Suprapubic skin (tissue), 4 donors: ENCODE data around the gene R3HCC1L.

Experiments used
- POLR2A ChIP-seq, 2 donors: fragments of 450-650 bp; IDR thresholded peaks; one replicate each; pipeline ENCODE4 v1.6.1; 2017; ENCODE audit warnings: antibody characterized with exemption in 2 of 2, mild to moderate bottlenecking in 2 of 2, moderate library complexity in 2 of 2
- POLR2AphosphoS5 ChIP-seq, 3 donors: sonication (generic); formaldehyde crosslinking; IDR thresholded peaks; one replicate each; pipeline ENCODE4 v1.6.1; 2017; ENCODE audit warnings: antibody characterized with exemption in 3 of 3
- TF ChIP-seq, protein P1 (sequence below), 2 donors: fragments of 200-600 bp in 1 of 2; fragments of 450-650 bp in 1 of 2; sonication (generic) in 1 of 2; IDR thresholded peaks; one replicate each; pipeline ENCODE4 v1.5.1; 2016 to 2019; ENCODE audit warnings: antibody characterized with exemption in 2 of 2, mild to moderate bottlenecking in 1 of 2, moderate library complexity in 1 of 2

GRCh38 chr10:98224509-98224908 lies 90.1 kb downstream of the R3HCC1L start:
- TF ChIP-seq POLR2AphosphoS5 (IDR thresholded peaks at IDR 0.05) (no peak), POLR2A (IDR thresholded peaks at IDR 0.05) (no peak)
- TF ChIP-seq, protein P1, sequence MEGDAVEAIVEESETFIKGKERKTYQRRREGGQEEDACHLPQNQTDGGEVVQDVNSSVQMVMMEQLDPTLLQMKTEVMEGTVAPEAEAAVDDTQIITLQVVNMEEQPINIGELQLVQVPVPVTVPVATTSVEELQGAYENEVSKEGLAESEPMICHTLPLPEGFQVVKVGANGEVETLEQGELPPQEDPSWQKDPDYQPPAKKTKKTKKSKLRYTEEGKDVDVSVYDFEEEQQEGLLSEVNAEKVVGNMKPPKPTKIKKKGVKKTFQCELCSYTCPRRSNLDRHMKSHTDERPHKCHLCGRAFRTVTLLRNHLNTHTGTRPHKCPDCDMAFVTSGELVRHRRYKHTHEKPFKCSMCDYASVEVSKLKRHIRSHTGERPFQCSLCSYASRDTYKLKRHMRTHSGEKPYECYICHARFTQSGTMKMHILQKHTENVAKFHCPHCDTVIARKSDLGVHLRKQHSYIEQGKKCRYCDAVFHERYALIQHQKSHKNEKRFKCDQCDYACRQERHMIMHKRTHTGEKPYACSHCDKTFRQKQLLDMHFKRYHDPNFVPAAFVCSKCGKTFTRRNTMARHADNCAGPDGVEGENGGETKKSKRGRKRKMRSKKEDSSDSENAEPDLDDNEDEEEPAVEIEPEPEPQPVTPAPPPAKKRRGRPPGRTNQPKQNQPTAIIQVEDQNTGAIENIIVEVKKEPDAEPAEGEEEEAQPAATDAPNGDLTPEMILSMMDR (IDR thresholded peaks at IDR 0.05) = no peak
